ENCODE results near the gene ABCB8. TPM values are rescaled to one million over a fixed set of nuclear protein-coding genes. Genes with fewer than 3 reads are reported as not detected.

Gene ABCB8
- total RNA-seq, 1 donor from 2014 or later: 7.9 TPM

DNA sequence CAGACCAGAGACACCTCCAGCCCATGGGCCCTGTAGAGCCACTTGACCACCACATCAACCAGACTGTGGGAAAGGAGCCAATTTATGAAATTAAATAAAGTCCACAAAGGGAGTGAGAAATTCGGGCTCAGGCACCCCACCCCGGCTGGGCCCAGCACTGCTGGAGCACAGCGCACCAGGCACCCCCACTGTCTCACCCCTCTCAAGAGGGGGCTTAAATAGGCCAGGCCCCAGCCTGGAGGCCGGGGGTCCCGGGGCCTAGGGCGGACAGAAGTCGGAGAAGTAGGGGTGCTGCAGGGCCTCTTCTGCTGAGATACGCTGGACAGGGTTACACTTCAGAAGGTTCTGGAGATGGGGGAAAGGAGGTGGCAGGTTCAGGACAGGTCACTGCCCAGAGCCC is 25.5 kb downstream of the ABCB8 start:
- H3F3A ChIP-seq (ENCODE audit: low read depth): peaks cover 9% of the 10 kb centered on the region
- H3K9me3 Mint-ChIP-seq: no peaks in the 10 kb centered on the region
- no peaks in the 10 kb centered on the region for H3K79me2 ChIP-seq (ENCODE audit: low read depth)
- H3K4me1 Mint-ChIP-seq: peaks cover 22% of the 10 kb centered on the region
- no peak overlapping the region for H3K27ac Mint-ChIP-seq
- H3K36me3 ChIP-seq: no peaks in the 10 kb centered on the region
- peaks cover 5% of the 10 kb centered on the region for H3K36me3 Mint-ChIP-seq
- peaks cover 43% of the 10 kb centered on the region for H4K20me1 ChIP-seq (ENCODE audit: low read depth)
- no peak overlapping the region for H3K4me3 Mint-ChIP-seq
- H3K9me3 ChIP-seq (ENCODE audit: low read depth): no peaks in the 10 kb centered on the region
- no peak for DNase-seq (ENCODE audit: low spot score)
- H3K4me2 ChIP-seq: no peak overlapping the region
- H3K27ac ChIP-seq: no peak overlapping the region
- H3K9ac ChIP-seq: no peak overlapping the region
- TF ChIP-seq CTCF (IDR thresholded peaks at IDR 0.05): no peak
- no peak for TF ChIP-seq EZH2phosphoT487 (IDR thresholded peaks at IDR 0.05)
- TF ChIP-seq EZH2 (IDR thresholded peaks at IDR 0.05): no peak
- no peak overlapping the region for H2AFZ ChIP-seq (replicated peaks)
- H3K4me3 ChIP-seq: no peak overlapping the region
- peaks cover 59% of the 10 kb centered on the region for H3K27me3 ChIP-seq
- peaks cover 16% of the 10 kb centered on the region for H3K27me3 Mint-ChIP-seq (ENCODE audit: insufficient read depth, low read depth)
- H3K4me1 ChIP-seq: peaks cover 13% of the 10 kb centered on the region

DNA sequence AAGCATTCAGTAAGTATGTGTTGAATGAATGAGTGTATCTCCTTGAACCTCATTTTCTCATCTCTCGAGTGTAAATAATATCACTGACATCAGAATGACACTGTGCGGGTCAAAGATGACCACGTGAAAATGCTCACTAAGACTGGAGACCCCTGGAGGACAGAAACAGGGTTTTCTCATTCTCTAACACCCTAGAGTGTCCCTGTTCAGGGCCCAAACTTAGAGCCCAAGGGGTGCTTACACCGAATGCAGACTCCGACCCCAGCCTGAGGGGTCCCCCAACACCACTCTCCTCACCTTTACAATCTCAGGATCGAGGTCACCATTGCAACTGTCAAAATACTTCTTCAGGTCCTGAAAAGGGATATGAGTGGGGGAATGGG is 28.0 kb downstream of the ABCB8 start:
- Histone ChIP-seq H3K36me3 (no peaks in the 10 kb centered on the region), H3K27ac (no peak overlapping the region), H3K4me2 (peak overlapping the region; percentile 84), H2AFZ (replicated peaks) (no peak overlapping the region), H4K20me1 (ENCODE audit: low read depth) (peaks cover 37% of the 10 kb centered on the region), H3K4me1 (peaks cover 28% of the 10 kb centered on the region), H3F3A (ENCODE audit: low read depth) (peaks cover 23% of the 10 kb centered on the region), H3K27me3 (peaks cover 39% of the 10 kb centered on the region), H3K79me2 (ENCODE audit: low read depth) (peaks cover 7% of the 10 kb centered on the region), H3K9ac (no peak overlapping the region), H3K9me3 (ENCODE audit: low read depth) (no peaks in the 10 kb centered on the region), H3K4me3 (no peak overlapping the region)
- H3K27me3 Mint-ChIP-seq (ENCODE audit: insufficient read depth, low read depth): peaks cover 12% of the 10 kb centered on the region
- H3K4me3 Mint-ChIP-seq: peak overlapping the region; percentile 94
- DNase-seq (ENCODE audit: low spot score): no peak
- H3K4me1 Mint-ChIP-seq: peaks cover 36% of the 10 kb centered on the region
- H3K36me3 Mint-ChIP-seq: peaks cover 5% of the 10 kb centered on the region
- TF ChIP-seq EZH2phosphoT487 (IDR thresholded peaks at IDR 0.05) (no peak), CTCF (IDR thresholded peaks at IDR 0.05) (no peak), EZH2 (IDR thresholded peaks at IDR 0.05) (no peak)
- no peaks in the 10 kb centered on the region for H3K9me3 Mint-ChIP-seq
- H3K27ac Mint-ChIP-seq: no peak overlapping the region

DNA sequence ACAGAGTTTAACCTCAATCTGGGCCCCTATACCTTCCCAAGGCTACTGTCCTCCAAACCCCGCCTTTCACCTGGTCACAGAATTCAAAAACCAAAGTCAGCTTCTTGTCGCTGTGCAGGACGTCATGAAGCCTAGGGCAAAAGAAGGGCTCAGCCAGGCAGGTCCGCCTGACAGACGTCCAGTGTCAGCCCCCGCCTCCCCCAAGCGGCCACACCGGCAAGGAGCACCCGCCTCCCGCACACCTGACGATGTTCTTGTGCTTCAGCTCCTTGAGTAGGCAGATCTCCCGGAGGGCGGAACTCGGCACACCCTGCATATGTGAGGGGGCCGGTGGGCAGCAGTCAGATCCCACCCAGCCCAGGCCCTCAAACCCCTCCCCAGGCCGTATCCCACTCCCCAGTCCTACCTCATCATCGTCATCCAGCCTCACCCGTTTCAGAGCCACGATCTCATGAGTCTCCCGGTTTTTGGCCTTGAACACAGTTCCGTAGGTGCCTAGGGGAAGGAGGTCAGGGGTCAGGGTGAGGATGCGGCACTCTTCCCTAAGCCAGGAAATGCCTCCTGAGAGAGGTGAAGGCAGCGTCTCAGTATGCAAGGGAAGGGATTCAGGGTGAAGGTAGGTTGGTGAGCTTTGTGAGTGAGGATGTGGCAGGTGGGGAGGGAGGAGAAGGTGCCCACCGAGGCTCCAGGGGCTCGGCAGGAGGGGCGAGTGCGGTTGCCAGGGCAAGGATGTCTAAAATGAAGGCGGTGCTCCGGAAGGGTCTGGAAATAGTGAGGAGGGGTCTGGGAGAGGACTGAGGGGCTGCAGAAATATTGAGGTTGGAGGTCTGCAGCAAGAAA is 28.6 kb downstream of the ABCB8 start:
- H2AFZ ChIP-seq (replicated peaks): no peak overlapping the region
- no peak overlapping the region for H3K27ac ChIP-seq
- H3K9me3 ChIP-seq (ENCODE audit: low read depth): no peaks in the 10 kb centered on the region
- TF ChIP-seq CTCF (IDR thresholded peaks at IDR 0.05): no peak
- TF ChIP-seq EZH2 (IDR thresholded peaks at IDR 0.05): peak; percentile 72
- TF ChIP-seq EZH2phosphoT487 (IDR thresholded peaks at IDR 0.05): peak; percentile 22
- Mint-ChIP-seq H3K36me3 (peaks cover 5% of the 10 kb centered on the region), H3K9me3 (no peaks in the 10 kb centered on the region), H3K4me1 (peaks cover 42% of the 10 kb centered on the region), H3K27ac (peak overlapping the region; percentile 28), H3K4me3 (peak overlapping the region; percentile 94), H3K27me3 (ENCODE audit: insufficient read depth, low read depth) (peaks cover 15% of the 10 kb centered on the region)
- peaks cover 27% of the 10 kb centered on the region for H3F3A ChIP-seq (ENCODE audit: low read depth)
- peaks cover 39% of the 10 kb centered on the region for H3K27me3 ChIP-seq
- peak overlapping the region; percentile 77 for H3K4me3 ChIP-seq
- H3K36me3 ChIP-seq: no peaks in the 10 kb centered on the region
- peaks cover 7% of the 10 kb centered on the region for H3K79me2 ChIP-seq (ENCODE audit: low read depth)
- peaks cover 34% of the 10 kb centered on the region for H3K4me1 ChIP-seq
- no peak overlapping the region for H3K9ac ChIP-seq
- DNase-seq (ENCODE audit: low spot score): peak; percentile 57
- peak overlapping the region; percentile 84 for H3K4me2 ChIP-seq
- H4K20me1 ChIP-seq (ENCODE audit: low read depth): peaks cover 37% of the 10 kb centered on the region

Data from neural progenitor cell (in vitro differentiated cells).